GM12801 (cell line): Measurements from ENCODE around the gene SMAD6.

Experiments
- TF ChIP-seq, protein P1 (sequence below): IDR thresholded peaks from one replicate; pipeline ENCODE4 v1.5.1; 2011; ENCODE audit warnings: control low read depth; ENCODE audit not compliant: insufficient read length; ENCODE audit errors: extremely low read depth

The SMAD6 gene

DNA sequence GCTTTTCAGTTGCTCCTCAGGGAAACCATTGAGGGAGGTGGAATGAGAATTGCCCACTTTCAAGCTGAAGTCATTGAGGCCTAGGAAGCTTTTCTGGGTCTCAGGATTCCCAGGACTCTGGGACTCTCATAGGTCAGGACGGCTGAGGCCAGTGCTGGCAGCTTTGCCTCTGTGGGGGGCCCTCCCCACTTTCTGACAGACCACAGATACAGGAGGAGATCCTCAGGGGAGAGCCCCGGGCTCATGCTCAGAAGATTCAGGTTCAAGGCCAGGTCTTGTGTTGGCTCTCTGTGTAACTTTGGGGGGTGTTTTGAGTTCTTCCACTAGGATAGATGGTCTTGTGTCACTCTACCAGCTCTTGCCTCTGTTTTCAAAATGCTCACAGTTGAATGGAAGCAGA is 50.0 kb downstream of the SMAD6 start:
- TF ChIP-seq, protein P1, sequence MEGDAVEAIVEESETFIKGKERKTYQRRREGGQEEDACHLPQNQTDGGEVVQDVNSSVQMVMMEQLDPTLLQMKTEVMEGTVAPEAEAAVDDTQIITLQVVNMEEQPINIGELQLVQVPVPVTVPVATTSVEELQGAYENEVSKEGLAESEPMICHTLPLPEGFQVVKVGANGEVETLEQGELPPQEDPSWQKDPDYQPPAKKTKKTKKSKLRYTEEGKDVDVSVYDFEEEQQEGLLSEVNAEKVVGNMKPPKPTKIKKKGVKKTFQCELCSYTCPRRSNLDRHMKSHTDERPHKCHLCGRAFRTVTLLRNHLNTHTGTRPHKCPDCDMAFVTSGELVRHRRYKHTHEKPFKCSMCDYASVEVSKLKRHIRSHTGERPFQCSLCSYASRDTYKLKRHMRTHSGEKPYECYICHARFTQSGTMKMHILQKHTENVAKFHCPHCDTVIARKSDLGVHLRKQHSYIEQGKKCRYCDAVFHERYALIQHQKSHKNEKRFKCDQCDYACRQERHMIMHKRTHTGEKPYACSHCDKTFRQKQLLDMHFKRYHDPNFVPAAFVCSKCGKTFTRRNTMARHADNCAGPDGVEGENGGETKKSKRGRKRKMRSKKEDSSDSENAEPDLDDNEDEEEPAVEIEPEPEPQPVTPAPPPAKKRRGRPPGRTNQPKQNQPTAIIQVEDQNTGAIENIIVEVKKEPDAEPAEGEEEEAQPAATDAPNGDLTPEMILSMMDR = no peak

DNA sequence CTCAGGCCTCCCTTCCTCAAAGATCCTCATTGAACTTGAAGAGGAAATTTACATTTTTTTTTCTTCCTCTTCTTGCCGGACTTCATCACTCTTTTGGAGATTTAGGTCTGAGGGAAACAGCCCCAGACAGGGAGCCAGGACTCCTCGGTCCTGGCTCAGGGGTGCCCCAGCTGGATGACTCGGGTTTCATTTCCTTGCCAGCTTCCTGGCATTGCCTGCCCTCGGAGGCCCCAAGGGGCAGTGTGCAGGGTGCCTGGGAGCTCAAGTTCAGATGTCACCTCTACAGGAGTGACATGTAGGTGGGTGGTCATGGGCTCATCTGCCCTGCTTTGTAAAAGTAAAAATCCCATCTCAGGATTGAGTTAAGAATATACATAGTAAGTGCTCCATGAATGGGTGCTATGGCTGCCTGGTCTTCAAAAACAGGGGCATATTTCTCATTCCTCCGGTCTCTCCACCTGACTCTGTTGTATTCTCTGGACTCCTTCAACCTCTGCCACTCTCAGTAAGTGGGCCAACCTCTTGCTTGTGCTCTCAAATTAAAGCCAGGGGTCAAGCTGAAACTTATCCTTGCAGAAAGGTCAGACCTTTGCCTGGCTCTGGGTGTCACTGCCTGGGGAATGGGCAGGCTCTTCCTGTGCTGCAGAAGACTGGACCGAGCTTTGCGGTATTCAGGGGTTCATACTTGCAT is 51.8 kb downstream of the SMAD6 start:
- TF ChIP-seq, protein P1 = no peak

DNA sequence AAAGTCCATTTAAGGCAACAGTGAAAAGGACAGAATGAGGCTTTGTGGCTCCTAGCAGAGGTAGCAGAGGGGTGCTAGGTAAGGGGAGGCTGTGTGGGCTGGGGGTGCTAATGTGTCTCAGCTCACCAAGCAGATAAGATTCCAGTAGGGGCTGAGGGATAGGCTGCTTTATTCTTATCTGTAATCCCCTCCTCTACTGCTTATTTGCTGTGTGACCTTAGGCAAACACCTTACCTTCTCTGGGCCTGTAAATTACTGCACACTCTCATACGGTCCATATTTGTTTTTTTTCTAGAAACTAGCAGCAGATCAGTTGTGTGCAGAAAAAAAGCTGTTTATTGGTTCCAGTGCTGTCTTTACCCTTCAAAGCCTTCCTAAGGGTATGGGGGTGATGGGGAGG is 52.8 kb downstream of the SMAD6 start:
- TF ChIP-seq, protein P1 = no peak

DNA sequence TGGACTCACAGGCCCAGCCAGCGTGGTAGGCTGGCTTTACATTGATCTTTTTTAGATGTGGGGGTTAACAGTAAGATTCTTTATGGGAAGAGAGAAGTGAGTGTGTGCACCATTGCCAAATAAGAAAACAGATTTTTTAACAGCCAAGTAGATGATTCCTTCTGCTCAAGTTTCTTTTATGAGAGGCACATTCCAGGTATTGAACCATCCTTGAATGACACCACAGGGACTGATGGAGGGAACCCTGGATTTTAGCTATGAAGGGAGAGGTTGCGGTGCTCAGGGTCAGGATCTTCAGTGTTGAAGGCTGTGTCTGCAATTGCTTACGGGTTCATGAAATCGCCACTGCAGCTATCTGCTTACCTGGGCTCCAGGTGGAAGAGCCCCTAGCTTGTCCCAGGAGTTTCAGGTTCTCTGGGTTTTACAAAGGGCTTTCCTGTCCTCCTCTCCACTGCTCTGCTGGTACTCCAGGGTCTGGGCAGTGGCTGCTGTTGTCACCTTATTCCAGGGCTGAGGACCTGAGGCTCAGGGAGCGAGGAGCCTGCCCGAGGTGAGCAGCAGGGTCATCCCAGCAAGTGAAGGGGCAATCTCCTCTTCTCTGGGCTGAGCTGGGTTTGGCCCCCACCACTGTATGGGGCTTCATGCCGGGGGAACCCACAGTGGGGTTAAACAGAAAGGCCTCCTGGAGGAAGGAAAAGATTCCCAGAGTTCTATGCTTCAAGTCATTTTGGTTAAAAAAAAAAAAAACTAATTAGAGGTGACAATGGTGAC is 53.4 kb downstream of the SMAD6 start:
- TF ChIP-seq, protein P1 = no peak

DNA sequence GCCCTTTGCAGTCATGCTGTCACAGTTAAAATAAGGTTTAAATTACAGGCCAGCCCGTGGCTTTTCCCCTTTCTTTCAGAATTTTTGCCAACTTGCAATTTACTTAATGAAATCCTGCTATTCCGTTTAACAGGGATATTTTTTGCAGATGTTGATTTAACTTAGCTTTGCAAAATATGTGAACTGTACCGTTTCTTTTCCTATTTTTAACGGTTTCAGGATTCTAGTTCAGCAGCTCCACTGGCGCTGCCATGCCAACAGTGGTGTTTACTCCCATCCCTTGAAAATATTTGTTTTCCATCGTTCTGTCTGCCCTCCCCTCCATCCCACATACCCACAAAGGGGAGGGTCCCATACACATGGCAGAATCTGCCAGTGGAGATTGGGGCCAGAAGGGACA is 54.3 kb downstream of the SMAD6 start:
- TF ChIP-seq, protein P1 = no peak

DNA sequence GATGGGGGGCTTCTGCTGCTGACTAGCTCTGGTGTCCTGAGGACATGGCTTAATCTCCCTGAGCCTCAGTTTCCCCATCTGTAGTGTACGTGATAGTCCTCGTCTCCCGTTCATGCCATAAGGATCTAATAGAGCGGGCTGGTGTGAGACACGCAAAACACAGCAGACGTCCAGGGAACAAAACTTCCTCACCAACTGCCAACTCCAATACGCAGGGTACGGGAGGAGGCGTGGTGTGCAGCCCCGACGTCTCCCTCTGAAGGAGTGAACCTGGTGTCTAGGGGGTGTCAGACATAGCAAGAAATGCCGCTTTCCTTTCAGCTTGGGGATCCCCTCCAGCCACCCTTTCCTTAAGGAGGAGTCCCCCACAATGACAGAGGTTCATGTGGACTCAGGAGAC is 55.0 kb downstream of the SMAD6 start:
- TF ChIP-seq, protein P1 = no peak

DNA sequence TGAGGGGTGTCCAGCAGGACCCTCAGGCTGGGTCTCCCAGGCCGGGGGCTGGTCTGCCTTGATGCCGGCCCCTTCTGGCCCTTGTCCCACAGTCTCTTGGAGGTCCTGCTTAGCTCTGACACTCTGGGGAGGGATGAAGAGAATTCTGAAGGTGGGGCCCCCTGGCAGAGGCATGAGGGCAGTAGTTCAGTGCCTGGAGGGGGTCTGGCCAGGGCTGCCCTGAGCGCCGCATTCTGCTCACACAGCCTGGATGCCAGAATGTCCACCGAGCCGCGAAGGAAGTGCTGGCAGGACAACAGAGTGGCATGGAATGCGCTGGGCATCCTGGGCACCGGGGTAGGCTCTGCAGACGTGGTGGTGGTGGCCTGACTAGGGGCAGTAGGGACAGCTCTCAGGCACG is 55.5 kb downstream of the SMAD6 start:
- TF ChIP-seq, protein P1 = no peak
